DND-41 (cell line): ENCODE results near the gene ID3.

Source experiments
- ATAC-seq: fragments of 200-7000 bp; cut with Tn5 transposase; 3 replicates; pipeline ENCODE4 v1.9.1; 2021; ENCODE audit warnings: low read depth; ENCODE audit not compliant: insufficient read depth
- DNase-seq: peaks from one replicate; pipeline ENCODE4 v3.0.0-alpha.2; 2020
- H2AFZ ChIP-seq: 2 replicates; pipeline ENCODE4 v1.6.0; 2012; ENCODE audit warnings: low read depth, low read length
- H3K27ac ChIP-seq: 2 replicates; pipeline ENCODE4 v1.5.1; 2012; ENCODE audit warnings: low read length, inconsistent platforms
- H3K27me3 ChIP-seq: fragments of 200-600 bp; sonication (generic); 2 replicates; pipeline ENCODE4 v1.6.0; 2012; ENCODE audit warnings: low read length, mild to moderate bottlenecking, inconsistent platforms; ENCODE audit not compliant: insufficient read depth, poor library complexity
- H3K36me3 ChIP-seq: 2 replicates; pipeline ENCODE4 v1.5.1; 2012; ENCODE audit warnings: low read length, inconsistent platforms; ENCODE audit not compliant: insufficient read depth
- H3K4me1 ChIP-seq: 2 replicates; pipeline ENCODE4 v1.5.1; 2012; ENCODE audit warnings: mild to moderate bottlenecking, low read length; ENCODE audit not compliant: insufficient read depth
- H3K4me2 ChIP-seq: 2 replicates; pipeline ENCODE4 v1.6.0; 2012; ENCODE audit warnings: mild to moderate bottlenecking, moderate library complexity, low read length, inconsistent platforms; ENCODE audit not compliant: insufficient read depth
- H3K4me3 ChIP-seq, 2 experiments: fragments of 200-600 bp in 1 of 2; shearing (Covaris generic) in 1 of 2; 2 replicates each; pipeline ENCODE4 v1.5.1; 2012 to 2016; ENCODE audit warnings: inconsistent platforms in 2 of 2, low read length in 2 of 2, mild to moderate bottlenecking in 2 of 2, low read depth in 1 of 2, moderate library complexity in 1 of 2
- H3K79me2 ChIP-seq: 2 replicates; pipeline ENCODE4 v1.6.0; 2012; ENCODE audit warnings: low read length, inconsistent platforms; ENCODE audit not compliant: insufficient read depth
- H3K9ac ChIP-seq: 2 replicates; pipeline ENCODE4 v1.6.0; 2012; ENCODE audit warnings: low read depth, mild to moderate bottlenecking, inconsistent platforms, low read length, moderate library complexity
- H3K9me3 ChIP-seq: 2 replicates; pipeline ENCODE4 v1.5.1; 2012; ENCODE audit warnings: low read length, moderate library complexity, mild to moderate bottlenecking, inconsistent platforms; ENCODE audit not compliant: insufficient read depth, severe bottlenecking
- H4K20me1 ChIP-seq: 2 replicates; pipeline ENCODE4 v1.6.0; 2012; ENCODE audit warnings: low read length; ENCODE audit not compliant: insufficient read depth
- CTCF ChIP-seq: IDR thresholded peaks from 2 replicates; pipeline ENCODE4 v1.5.1; 2012; ENCODE audit warnings: borderline replicate concordance, low read length, moderate library complexity, mild to moderate bottlenecking; ENCODE audit not compliant: poor library complexity, severe bottlenecking; ENCODE audit errors: extremely low read depth
- EZH2 ChIP-seq: IDR thresholded peaks from 3 replicates; pipeline ENCODE4 v1.6.1; 2012; ENCODE audit warnings: borderline replicate concordance, low read depth, mild to moderate bottlenecking, moderate library complexity, low read length, inconsistent platforms; ENCODE audit not compliant: severe bottlenecking

The ID3 gene

GRCh38 chr1:23578997-23579363 is 19.7 kb upstream of the ID3 start:
- no peaks in the 10 kb centered on the region for H3K9me3 ChIP-seq
- no peak overlapping the region for H2AFZ ChIP-seq
- no peak for ATAC-seq
- no peak for TF ChIP-seq CTCF
- TF ChIP-seq EZH2: no peak
- no peaks in the 10 kb centered on the region for H3K79me2 ChIP-seq
- H3K27ac ChIP-seq: no peak overlapping the region
- no peaks in the 10 kb centered on the region for H3K4me1 ChIP-seq
- H3K4me2 ChIP-seq: no peak overlapping the region
- H3K9ac ChIP-seq: no peak overlapping the region
- no peaks in the 10 kb centered on the region for H3K36me3 ChIP-seq
- H3K4me3 ChIP-seq: no peak overlapping the region
- H4K20me1 ChIP-seq: no peaks in the 10 kb centered on the region
- H3K27me3 ChIP-seq: no peaks in the 10 kb centered on the region
- no peak for DNase-seq

GRCh38 chr1:23578311-23578996 is 19.2 kb upstream of the ID3 start:
- no peak for TF ChIP-seq CTCF
- TF ChIP-seq EZH2: no peak
- Histone ChIP-seq H3K4me3 (no peak overlapping the region), H3K4me1 (no peaks in the 10 kb centered on the region), H3K4me2 (no peak overlapping the region), H3K9me3 (no peaks in the 10 kb centered on the region), H3K27ac (no peak overlapping the region), H3K36me3 (no peaks in the 10 kb centered on the region), H4K20me1 (no peaks in the 10 kb centered on the region), H3K79me2 (no peaks in the 10 kb centered on the region), H3K27me3 (no peaks in the 10 kb centered on the region), H3K9ac (no peak overlapping the region), H2AFZ (no peak overlapping the region)
- DNase-seq (no peak), ATAC-seq (peak; percentile 47; the same call in 1 of the 3 replicates)

GRCh38 chr1:23577056-23578004 is 18.0 kb upstream of the ID3 start:
- Histone ChIP-seq H3K4me2 (no peak overlapping the region), H3K27me3 (no peaks in the 10 kb centered on the region), H3K79me2 (no peaks in the 10 kb centered on the region), H3K4me1 (no peaks in the 10 kb centered on the region), H2AFZ (no peak overlapping the region), H4K20me1 (no peaks in the 10 kb centered on the region), H3K36me3 (no peaks in the 10 kb centered on the region), H3K4me3 (no peak overlapping the region), H3K27ac (no peak overlapping the region), H3K9ac (no peak overlapping the region), H3K9me3 (no peaks in the 10 kb centered on the region)
- ATAC-seq (no peak), DNase-seq (no peak)
- TF ChIP-seq CTCF (no peak), EZH2 (no peak)
